HEK293 (cell line): ENCODE results near the gene CTDSP2.
"Not testable (repeated sequence)": the region's sequence is repeated elsewhere in the genome, so short reads cannot be mapped to it uniquely, and the experiment has no call there.

Experiments used
- CTCF ChIA-PET: fragments of 350-600 bp; formaldehyde crosslinking; extraction: SDS; loops from one replicate; lab custom pipeline; 2021; ENCODE audit warnings: antibody characterized with exemption; lab: Yijun Ruan, JAX
- POLR2A ChIA-PET: fragments of 300-600 bp; formaldehyde crosslinking; extraction: SDS; loops from one replicate; lab custom pipeline; 2020; ENCODE audit warnings: antibody characterized with exemption, inconsistent platforms; lab: Yijun Ruan, JAX
- H3K27ac ChIP-seq: fragments of 200-500 bp; sonication (Bioruptor generic); 2 replicates; pipeline ENCODE4 v1.5.1; 2014; ENCODE audit warnings: low read depth, low read length, control low read depth, inconsistent platforms; ENCODE audit errors: extremely low read depth
- H3K36me3 ChIP-seq, 2 experiments: fragments of 200-500 bp in 1 of 2; sonication (Bioruptor generic) in 1 of 2; 1 replicate in 1 of 2; 2 replicates in 1 of 2; pipeline ENCODE4 v1.5.1; 2014 to 2017; ENCODE audit warnings: inconsistent platforms in 2 of 2, low read length in 2 of 2; ENCODE audit not compliant: control insufficient read depth in 2 of 2, insufficient read depth in 1 of 2
- H3K4me1 ChIP-seq: fragments of 200-500 bp; sonication (Bioruptor generic); 2 replicates; pipeline ENCODE4 v1.5.1; 2014; ENCODE audit warnings: mild to moderate bottlenecking, low read length, inconsistent platforms; ENCODE audit not compliant: control insufficient read depth, insufficient read depth
- H3K4me3 ChIP-seq: 2 replicates; pipeline ENCODE4 v1.5.1; 2011; ENCODE audit warnings: low read depth, mild to moderate bottlenecking, control low read depth, low read length, moderate library complexity
- H3K9me3 ChIP-seq: fragments of 200-500 bp; sonication (Bioruptor generic); 2 replicates; pipeline ENCODE4 v1.5.1; 2014; ENCODE audit warnings: low read depth, low read length, inconsistent platforms; ENCODE audit not compliant: control insufficient read depth, insufficient read depth
- FEZF1 ChIP-seq: fragments of 450-650 bp; formaldehyde crosslinking; IDR thresholded peaks from 2 replicates; pipeline ENCODE4 v1.5.1; 2016; ENCODE audit warnings: missing biosample characterization, missing genetic modification characterization
- GLIS1 ChIP-seq: fragments of 450-650 bp; formaldehyde crosslinking; IDR thresholded peaks from 2 replicates; pipeline ENCODE4 v1.5.1; 2016; ENCODE audit warnings: missing biosample characterization, missing genetic modification characterization
- IKZF3 ChIP-seq: fragments of 450-650 bp; IDR thresholded peaks from 2 replicates; pipeline ENCODE4 v1.5.0; 2018; ENCODE audit warnings: missing biosample characterization, mild to moderate bottlenecking, missing genetic modification characterization, moderate library complexity
- KLF17 ChIP-seq: fragments of 450-650 bp; formaldehyde crosslinking; IDR thresholded peaks from 2 replicates; pipeline ENCODE4 v1.5.1; 2016; ENCODE audit warnings: missing biosample characterization, missing genetic modification characterization
- PATZ1 ChIP-seq: fragments of 450-650 bp; formaldehyde crosslinking; IDR thresholded peaks from 2 replicates; pipeline ENCODE4 v1.5.1; 2016; ENCODE audit warnings: missing biosample characterization, missing genetic modification characterization
- PRDM1 ChIP-seq: fragments of 450-650 bp; formaldehyde crosslinking; IDR thresholded peaks from 2 replicates; pipeline ENCODE4; 2016; ENCODE audit warnings: missing biosample characterization, missing genetic modification characterization
- SETDB1 ChIP-seq: IDR thresholded peaks from one replicate; pipeline ENCODE4 v1.6.1; 2017; ENCODE audit warnings: mild to moderate bottlenecking, low read length, moderate library complexity, mixed read lengths; ENCODE audit not compliant: insufficient read length
- YY1 ChIP-seq: fragments of 450-650 bp; formaldehyde crosslinking; IDR thresholded peaks from 2 replicates; pipeline ENCODE4 v1.5.1; 2018; ENCODE audit warnings: missing biosample characterization, missing genetic modification characterization
- ZNF121 ChIP-seq: fragments of 450-650 bp; formaldehyde crosslinking; IDR thresholded peaks from 2 replicates; pipeline ENCODE4 v1.5.1; 2016; ENCODE audit warnings: missing biosample characterization, missing genetic modification characterization
- ZNF335 ChIP-seq: fragments of 450-650 bp; formaldehyde crosslinking; conservative IDR thresholded peaks from 2 replicates; pipeline ENCODE4 v1.5.1; 2016; ENCODE audit warnings: missing biosample characterization, missing genetic modification characterization
- ZNF341 ChIP-seq: fragments of 450-650 bp; formaldehyde crosslinking; IDR thresholded peaks from 2 replicates; pipeline ENCODE4; 2016; ENCODE audit warnings: low read depth, missing biosample characterization, missing genetic modification characterization
- ZNF366 ChIP-seq: fragments of 450-650 bp; formaldehyde crosslinking; conservative IDR thresholded peaks from 2 replicates; pipeline ENCODE4 v1.5.1; 2016; ENCODE audit warnings: missing biosample characterization, missing genetic modification characterization
- ZNF580 ChIP-seq: fragments of 450-650 bp; formaldehyde crosslinking; IDR thresholded peaks from 2 replicates; pipeline ENCODE4 v1.5.1; 2016; ENCODE audit warnings: missing biosample characterization, missing genetic modification characterization
- ZNF600 ChIP-seq: fragments of 450-650 bp; formaldehyde crosslinking; IDR thresholded peaks from 2 replicates; pipeline ENCODE4 v1.5.1; 2016; ENCODE audit warnings: missing biosample characterization, missing genetic modification characterization

Gene CTDSP2

GRCh38 chr12:57887631-57888408, 41.3 kb upstream of the CTDSP2 start (continued):
- TF ChIP-seq KLF17 (tag by site-specific recombination), result 0 out of 2 replicates have a peak, but pooled peaks have one; percentile 12
- peak; percentile 31; the same call in 1 of the 2 replicates for TF ChIP-seq IKZF3 (tag by site-specific recombination)
- peak; percentile 65 for TF ChIP-seq ZNF580 (tag by site-specific recombination)
- no peak for TF ChIP-seq FEZF1 (tag by site-specific recombination)
- peak; percentile 89 for TF ChIP-seq ZNF341 (tag by site-specific recombination)
- peak; percentile 76 for TF ChIP-seq ZNF600 (tag by site-specific recombination)
- peak; percentile 38 for TF ChIP-seq GLIS1 (tag by site-specific recombination)
- peak; percentile 92 for TF ChIP-seq ZNF335 (tag by site-specific recombination)
- TF ChIP-seq YY1 (tag by site-specific recombination), result no peak

GRCh38 chr12:57886964-57887363, 40.4 kb upstream of the CTDSP2 start:
- H3K4me1 ChIP-seq, H3K36me3 ChIP-seq, H3K4me3 ChIP-seq, H3K27ac ChIP-seq, H3K9me3 ChIP-seq: not testable (repeated sequence)
- ChIA-PET CTCF (interaction anchor here (0.9 kb wide), 1 partner anchor 16 kb away, joined by 3 read pairs; no protein-coding TSS in a partner anchor), POLR2A (interaction anchor here (0.6 to 1.2 kb wide), 2 partner anchors 9 to 839 kb away, joined by 3 to 5 read pairs; no protein-coding TSS in a partner anchor)
- TF ChIP-seq ZNF121 (tag by site-specific recombination) (peak; percentile 93), ZNF366 (tag by site-specific recombination) (peak; percentile 50; the same call in 1 of the 2 replicates)

GRCh38 chr12:57886542-57886941, 40.0 kb upstream of the CTDSP2 start:
- Histone ChIP-seq H3K9me3 (no peaks in the 10 kb centered on the region), H3K27ac (no peak overlapping the region), H3K36me3 (no peaks in the 10 kb centered on the region), H3K4me1 (peaks cover 9% of the 10 kb centered on the region), H3K4me3 (no peak overlapping the region)
- CTCF ChIA-PET, result interaction anchor here (0.9 kb wide), 1 partner anchor 17 kb away, joined by 3 read pairs; no protein-coding TSS in a partner anchor
- TF ChIP-seq PATZ1 (tag by site-specific recombination) (no peak), PRDM1 (tag by site-specific recombination) (peak; percentile 51; the same call in 1 of the 2 replicates)
- POLR2A ChIA-PET, result interaction anchor here (0.6 to 1.2 kb wide), 2 partner anchors 10 to 840 kb away, joined by 3 to 5 read pairs; no protein-coding TSS in a partner anchor

GRCh38 chr12:57885207-57885606, 38.7 kb upstream of the CTDSP2 start:
- Histone ChIP-seq H3K36me3 (no peaks in the 10 kb centered on the region), H3K4me3 (no peak overlapping the region), H3K4me1 (peaks cover 9% of the 10 kb centered on the region), H3K9me3 (no peaks in the 10 kb centered on the region), H3K27ac (no peak overlapping the region)
- TF ChIP-seq SETDB1 (peak; percentile 84), IKZF3 (tag by site-specific recombination) (no peak)
- ChIA-PET CTCF (no interaction called here), POLR2A (no interaction called here)
